Fibroblast of the aortic adventitia (primary cell): ENCODE measurements around the gene ABHD16B. TPM values are rescaled to one million over a fixed set of nuclear protein-coding genes. Genes with fewer than 3 reads are reported as not detected.

Experiments
- DNase-seq: peaks from one replicate; pipeline ENCODE4 v3.0.0-alpha.2; 2010; ENCODE audit warnings: low read depth
- H3K4me3 ChIP-seq: 2 replicates; pipeline ENCODE4 v1.5.1; 2011; ENCODE audit warnings: low read depth, mild to moderate bottlenecking, control low read depth, low read length, moderate library complexity
- CTCF ChIP-seq: IDR thresholded peaks from 2 replicates; pipeline ENCODE4 v1.5.1; 2011; ENCODE audit warnings: mild to moderate bottlenecking, low read length, control low read depth, inconsistent platforms; ENCODE audit not compliant: insufficient read depth
- total RNA-seq: library from RNA; depleted of rRNA; stranded (reverse); fragments of >200 nt; gene quantifications from 2 replicates; pipeline ENCODE4 v1.2.3, GENCODE V29; 2012; ENCODE audit warnings: low replicate concordance

ABHD16B gene
- total RNA-seq, 1 donor = not detected

DNA sequence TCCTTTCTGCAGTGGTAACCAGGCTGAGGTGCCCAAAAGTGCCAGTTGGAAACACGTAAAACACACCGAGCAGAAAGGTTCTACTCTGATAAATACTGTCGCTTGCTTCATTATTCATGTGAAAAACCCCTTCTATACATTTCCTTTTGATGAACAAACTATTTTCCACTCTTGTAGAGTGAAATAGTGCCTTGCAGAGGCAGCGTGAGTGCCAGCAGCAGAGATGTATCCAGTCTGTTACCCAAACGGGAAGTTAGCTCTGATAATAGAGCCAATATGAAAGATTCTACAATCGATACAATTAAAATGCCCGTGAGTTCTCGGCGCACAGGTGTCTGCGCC lies 31.7 kb upstream of the ABHD16B start:
- DNase-seq = no peak
- TF ChIP-seq CTCF = no peak
- H3K4me3 ChIP-seq = peak overlapping the region; percentile 62

DNA sequence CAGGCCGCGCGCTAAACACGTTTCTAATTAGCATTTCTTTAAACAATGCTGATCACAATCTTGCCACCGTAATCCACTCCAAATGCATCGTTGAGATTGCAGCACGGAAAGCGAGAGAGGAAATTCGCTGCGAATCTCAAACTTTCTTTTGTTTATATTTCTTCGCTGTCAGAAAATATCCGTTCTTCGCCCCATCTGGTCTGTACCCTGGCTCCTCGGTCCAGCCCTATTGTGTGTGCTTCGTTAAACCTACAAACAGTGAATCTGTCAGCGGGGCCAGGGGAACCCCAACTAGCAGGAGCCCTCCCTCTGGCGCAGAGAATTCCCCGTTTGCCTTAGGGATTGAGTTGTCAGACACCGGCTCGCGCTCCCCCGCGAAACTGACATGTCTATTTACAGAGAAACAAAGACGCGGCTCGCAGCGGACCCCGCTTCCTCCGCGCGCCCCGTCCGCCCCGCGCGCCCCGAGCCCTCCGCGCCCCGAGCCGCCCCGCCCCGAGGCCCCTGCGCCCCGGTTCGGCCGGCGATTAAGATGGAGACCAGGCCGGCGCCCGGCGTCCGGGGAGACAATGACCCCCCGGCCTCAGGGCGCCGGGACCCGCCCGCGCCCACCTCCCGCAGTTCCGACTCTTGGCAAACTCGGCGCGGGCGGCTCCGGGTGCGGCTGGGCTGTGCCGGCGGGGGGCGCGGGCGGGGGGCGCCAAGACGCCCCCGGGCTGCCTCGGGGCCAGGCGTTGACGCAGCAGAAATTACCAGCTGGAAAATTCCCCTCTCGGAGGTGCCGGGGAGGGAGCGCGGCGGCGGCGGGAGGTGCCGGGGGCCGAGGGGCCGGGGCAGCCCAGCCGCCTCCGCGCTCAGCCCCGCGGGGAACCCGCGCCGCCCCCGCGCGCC lies 31.1 kb upstream of the ABHD16B start:
- peak overlapping the region; percentile 62 for H3K4me3 ChIP-seq
- no peak for TF ChIP-seq CTCF
- DNase-seq = no peak

- DNase-seq = no peak
- no peak for TF ChIP-seq CTCF
- H3K4me3 ChIP-seq = peak within 1 kb of the TSS; percentile 62
These were observed 30.3 kb upstream of the ABHD16B start, which contains the start of gene ZBTB46 for GRCh38 chr20:63830841-63831588. ZBTB46 (minus strand) TSS chr20:63831264; CDS start chr20:63790757, 40,507 bp downstream.

GRCh38 chr20:63831646-63831992 lies 29.7 kb upstream of the ABHD16B start:
- no peak for DNase-seq
- H3K4me3 ChIP-seq = peak overlapping the region; percentile 59
- no peak for TF ChIP-seq CTCF

DNA sequence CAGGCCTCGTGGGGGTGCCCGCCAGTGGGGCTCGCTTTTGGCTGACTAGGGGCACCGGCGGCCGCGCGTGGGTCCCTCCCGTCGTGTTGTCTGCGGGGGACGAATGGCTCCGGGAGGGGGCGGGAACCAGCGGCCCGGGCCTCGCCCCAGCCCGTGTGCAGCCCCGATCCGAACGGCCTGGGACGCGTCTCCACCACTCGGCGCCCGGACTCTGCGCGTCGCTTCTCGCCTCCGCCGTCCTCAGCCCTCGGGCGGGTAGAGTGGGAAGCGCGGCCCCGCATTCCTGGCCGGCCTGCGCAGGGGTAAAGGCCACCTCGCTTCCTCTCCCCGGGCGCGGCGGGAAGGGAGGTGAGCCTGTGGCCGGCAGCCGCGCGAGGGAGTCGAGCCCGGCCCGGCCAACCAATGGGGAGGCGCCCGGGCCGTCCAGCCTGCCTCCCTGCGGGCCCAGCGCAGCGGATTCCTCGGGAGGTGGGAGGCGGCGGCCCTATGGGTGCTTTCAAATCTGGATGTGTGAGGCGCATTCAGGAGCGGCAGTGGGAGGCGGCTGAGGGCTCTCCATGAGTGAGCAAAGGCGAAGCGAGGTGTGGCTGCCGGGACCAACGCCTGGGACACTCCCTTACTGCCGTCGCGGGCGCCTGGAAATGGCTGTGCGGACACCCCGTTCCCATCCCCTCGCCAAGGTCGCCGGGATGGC lies 29.2 kb upstream of the ABHD16B start:
- no peak overlapping the region for H3K4me3 ChIP-seq
- TF ChIP-seq CTCF = no peak

DNA sequence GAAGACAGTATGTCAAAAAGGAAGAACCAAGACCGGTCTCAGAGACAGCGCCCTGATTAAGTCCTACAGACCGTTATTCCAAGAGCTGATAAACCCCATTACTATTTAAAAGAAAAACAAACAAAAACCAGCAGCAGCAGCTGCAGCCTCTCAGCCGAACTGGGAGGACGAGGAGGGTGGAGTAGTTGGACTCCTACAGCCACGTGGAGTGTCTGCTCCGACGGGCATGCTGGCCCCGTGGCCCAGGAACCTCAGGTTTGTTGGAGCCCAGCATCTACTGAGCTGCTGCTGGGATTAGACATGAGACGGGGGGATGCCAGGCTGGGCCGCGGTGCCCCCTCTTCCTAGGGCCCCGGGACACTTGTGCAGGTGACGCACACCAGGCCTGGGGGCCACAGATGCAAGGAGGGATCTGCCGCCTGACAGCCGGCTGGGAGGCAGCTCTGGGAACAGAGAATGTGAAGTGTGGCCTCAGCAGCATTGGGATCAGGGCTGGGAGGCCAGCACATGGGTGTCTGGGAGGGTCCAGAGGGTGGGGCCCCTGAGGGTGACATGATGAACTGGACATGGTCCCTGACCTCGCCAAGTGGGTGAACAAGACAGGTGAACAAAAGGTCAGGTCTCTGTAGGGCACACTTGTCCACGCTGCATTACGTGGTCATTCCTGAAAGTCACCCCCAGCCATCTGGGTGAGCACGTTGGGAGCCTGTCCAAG lies 27.4 kb upstream of the ABHD16B start:
- DNase-seq = peak; percentile 72
- no peak for TF ChIP-seq CTCF
- H3K4me3 ChIP-seq = no peak overlapping the region

More for the DNA sequence above, 29.2 kb upstream of the ABHD16B start:
- DNase-seq = no peak
